Fibroblast of peridontal ligament (primary cell): ENCODE measurements around the gene LRP8.

Experiments used
- DNase-seq: peaks from one replicate; pipeline ENCODE4 v3.0.0-alpha.2; 2010; ENCODE audit errors: extremely low read depth

LRP8 gene

GRCh38 chr1:53359225-53359933 lies 31.5 kb upstream of the LRP8 start:
- DNase-seq, result no peak

- DNase-seq, result no peak
Observed at GRCh38 chr1:53356637-53357036, 28.8 kb upstream of the LRP8 start.

DNA sequence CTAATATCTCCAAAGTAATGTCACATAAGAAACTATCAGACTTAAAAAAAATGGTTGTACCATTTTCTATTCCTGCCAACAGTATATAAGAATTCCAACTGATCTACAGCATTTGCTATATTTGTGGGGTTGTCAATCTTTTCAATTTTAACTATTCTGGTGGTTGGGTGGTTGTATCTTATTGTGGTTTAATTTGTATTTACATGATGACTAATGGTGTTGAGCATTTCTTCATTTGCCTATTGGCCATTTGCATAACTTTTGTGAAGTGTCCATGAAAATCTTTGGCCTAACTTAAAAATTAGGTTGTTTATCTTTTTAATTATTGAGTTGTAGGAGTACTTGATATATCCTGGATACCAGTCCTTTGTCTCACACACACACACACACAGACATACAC lies 26.2 kb upstream of the LRP8 start:
- no peak for DNase-seq

GRCh38 chr1:53352561-53352960 lies 24.7 kb upstream of the LRP8 start:
- DNase-seq, result no peak

GRCh38 chr1:53350853-53351767 lies 23.2 kb upstream of the LRP8 start:
- no peak for DNase-seq

- no peak for DNase-seq
Observed at GRCh38 chr1:53349968-53350852, 22.3 kb upstream of the LRP8 start.

- no peak for DNase-seq
Observed at GRCh38 chr1:53349369-53349835, 21.5 kb upstream of the LRP8 start.

DNA sequence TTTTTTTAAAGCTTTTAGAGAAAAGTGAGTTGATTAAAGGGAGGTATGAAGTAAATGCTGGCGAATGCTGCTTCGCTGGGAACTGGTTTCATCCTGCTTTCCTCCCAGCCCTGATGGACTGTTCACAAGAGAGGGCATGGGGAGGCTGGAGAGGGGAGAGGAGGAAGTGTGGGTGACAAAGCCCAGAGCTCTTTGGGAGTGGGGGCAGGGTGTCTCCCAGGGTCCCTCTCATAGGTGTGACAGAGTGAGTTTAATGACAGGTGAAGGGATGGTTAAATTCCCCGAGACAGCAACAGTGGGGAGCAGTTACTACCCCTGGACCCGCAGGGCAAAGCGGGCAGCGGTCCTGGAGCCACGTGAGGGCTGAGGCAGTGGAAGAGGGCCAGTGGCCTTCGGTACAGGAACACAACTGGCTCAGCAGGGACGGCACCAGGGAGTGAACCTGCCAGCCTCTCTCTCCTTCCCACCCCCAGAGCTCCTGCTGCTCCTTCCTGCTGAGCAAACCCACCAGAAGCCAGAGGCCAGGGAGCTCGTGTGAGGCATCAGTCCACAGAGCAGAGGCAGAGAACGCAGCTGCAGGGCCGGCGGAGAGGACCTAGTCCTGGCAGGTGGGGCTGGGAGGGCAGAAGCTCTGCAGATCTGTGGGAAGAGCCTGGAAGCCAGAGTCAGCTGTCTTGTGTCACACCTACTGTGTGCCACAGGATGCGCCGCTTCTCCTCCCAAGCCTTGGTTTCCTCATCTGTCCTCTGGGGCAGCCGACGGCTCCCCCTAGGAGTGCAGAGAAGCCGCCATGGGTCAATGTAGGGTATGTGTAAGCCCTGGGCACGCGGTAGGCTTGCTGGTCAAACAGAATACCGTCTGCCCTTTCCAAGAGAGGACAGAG lies 20.9 kb upstream of the LRP8 start:
- DNase-seq, result no peak

GRCh38 chr1:53346814-53347176 lies 18.9 kb upstream of the LRP8 start:
- no peak for DNase-seq

DNA sequence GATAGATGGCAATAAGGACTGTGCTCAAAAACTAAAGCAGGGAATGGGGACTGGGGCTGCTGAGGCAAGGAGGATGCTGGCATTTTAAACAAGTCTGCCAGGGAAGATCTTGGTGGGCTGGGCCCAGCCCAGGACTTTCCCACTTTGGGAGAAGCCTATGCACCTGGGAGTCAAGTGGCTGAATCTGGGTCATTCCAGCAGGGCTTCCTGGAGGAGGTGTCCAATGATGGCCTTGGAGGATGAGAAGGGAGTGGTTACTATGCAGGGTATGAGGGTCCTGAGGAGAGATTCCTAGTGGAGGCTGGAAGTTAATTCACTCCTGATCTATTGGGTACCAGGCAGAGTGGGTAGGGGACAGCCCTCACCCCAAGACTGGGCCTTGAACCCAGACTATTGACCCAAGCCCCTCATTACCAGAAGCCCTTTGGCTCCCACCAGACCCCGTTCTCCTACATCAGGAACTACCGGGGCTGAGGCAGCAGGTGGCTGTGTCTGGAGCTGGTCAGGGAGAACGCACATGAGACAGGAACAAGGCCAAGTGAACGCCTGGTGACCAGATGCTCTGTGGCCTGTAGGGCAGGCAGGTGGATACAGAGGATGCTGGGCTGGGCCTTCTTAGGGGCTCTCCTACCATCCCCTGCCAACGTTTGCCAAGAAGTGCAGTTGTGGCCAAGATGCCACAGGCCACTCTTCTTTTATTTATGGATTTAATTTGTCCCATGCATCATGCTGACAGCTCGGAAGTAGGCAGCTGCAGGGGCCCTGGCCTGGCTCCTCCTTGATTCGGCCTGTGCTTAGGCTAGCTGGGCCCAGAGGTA lies 18.3 kb upstream of the LRP8 start:
- no peak for DNase-seq

DNA sequence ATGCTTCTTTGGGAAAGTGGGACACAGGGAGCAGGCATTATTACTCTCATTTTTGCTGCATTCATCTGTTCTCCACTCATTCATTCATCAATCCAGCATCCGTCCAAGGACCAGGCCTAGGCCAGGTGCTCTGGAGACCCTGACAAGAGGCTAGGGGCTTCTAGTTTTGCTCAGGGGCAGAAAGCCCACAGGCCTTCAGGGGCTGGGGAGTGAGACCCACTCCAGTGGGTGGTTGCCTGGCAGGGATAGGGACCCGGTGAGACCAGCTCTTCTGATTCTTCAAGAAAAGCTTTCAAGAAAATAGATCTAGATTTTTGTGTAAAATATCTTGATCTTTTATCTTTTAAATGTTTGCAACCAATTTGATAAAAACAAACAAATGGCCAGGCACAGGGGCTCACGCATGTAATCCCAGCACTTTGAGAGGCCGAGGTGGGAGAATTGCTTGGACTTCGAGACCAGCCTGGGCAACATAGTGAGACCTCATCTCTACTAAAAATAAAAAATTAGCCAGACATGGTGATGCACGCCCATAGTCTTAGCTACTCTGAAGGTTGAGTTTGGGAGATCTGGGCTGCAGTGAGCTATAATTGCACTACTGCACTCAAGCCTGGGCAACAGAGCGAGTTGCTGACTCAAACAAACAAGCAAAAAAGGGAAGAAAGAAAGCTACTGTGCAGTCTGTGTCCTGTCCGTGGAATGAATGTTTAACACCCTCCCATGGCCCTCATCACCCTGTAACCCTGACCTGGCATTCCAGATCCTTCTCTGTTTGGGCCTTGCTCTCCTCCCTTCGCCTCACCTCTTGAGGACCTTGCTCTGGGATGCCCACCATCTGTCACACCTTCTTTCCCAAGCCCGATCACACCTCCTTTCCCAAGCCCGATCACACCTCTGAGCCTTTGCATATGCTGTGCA lies 17.3 kb upstream of the LRP8 start:
- no peak for DNase-seq

DNA sequence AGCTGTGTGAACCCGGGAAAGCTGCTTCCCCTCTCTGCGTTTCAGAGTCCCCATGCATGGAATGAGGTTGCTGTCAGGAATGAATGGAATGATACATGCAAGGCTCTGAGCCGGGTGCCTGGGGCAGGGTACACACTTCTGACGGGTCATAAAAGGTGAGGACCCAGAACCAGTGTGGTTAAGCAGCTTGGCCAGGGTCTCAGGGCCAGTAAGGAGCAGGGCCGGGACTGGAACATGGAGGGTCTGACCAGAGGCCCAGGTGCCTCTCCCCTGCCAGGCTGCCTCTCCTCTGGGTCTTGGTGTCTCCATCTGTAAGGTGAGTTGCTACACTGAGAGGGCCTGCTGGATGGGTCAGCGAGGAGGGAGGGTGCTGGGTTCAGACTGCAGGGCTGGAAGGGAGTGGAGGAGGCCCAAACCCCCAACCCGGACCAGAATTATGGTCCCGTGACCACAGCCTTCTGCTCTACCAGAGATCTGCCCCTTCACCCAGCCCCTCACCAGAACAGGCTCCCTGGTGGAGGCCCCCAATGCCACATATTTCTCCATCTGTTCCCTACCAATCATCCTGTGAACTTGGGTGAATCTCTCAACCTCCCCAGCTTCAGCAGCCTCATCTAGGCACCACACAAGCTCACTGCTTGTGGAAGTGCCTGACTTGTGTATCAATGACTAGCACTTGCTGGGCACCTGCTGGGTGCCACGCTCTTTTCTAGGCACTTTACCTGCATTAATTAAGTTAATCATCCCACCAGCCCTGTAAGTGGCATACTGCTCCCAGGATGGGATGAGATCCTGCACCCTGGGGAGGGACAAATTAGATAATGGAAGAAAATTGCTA lies 16.2 kb upstream of the LRP8 start:
- DNase-seq, result no peak

GRCh38 chr1:53342735-53343470 lies 15.0 kb upstream of the LRP8 start:
- no peak for DNase-seq

DNA sequence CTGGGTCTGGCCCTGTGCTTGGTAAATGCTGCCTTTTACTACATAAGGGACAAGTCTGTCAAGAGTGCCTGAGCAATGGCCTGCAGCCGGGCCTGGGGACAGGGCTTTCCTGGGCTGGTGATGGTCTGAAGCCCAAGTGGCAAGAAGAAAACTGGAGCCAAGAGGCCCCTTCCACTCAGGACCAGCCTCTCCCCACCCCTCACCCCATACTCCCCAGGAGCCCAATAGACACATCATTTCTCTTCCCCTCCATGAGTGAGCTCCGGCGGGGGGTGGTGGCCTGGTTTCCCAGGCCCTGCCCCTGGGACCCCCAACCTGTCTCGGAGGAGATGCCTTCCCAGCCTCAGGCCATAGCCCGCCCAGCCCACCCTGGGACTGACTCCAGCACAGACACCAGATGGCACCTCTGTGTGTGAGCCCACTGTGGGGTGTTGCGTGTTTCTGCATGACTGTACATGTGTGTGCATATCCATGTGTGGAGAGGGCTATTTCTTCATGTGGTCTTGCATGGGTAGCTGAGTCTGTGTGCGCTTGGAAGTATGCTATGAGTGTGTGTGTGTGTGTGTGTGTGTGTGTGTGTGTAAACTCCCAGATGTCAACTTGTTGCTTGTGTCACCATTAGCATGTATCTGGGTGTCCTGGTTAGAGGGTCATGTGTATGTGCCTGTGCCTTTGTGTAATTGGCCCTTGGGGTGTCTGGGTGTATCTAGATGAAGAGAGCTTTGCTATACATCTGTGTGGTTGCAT lies 14.3 kb upstream of the LRP8 start:
- DNase-seq, result no peak

DNA sequence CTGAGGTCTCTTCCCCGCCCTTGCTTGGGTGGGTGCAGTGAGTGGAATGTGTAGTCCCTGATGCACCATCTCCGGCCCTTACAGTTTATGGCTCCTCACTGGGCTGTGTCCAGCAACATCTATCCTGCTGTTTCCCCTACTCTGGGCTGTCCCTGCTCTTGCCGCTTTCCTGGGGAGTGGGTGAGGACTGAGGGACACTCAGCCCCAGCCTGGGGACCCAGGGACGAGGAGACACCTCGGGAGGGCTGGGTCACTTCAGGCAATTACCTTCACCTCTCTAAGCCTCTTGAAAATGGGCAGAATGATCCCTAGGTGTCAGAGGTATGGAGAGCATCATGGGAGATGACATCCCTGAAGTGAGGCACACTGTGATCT lies 13.6 kb upstream of the LRP8 start:
- no peak for DNase-seq

GRCh38 chr1:53340660-53341520 lies 13.0 kb upstream of the LRP8 start:
- no peak for DNase-seq
